K562 (cell line): ENCODE measurements around the gene KRTAP9-8. TPM values are rescaled to one million over a fixed set of nuclear protein-coding genes. Genes with fewer than 3 reads are reported as not detected.

Source experiments
- ATAC-seq: fragments of 200-7000 bp; cut with Tn5 transposase; 3 replicates; pipeline ENCODE4 v1.9.1; 2020; ENCODE audit warnings: moderate library complexity
- BruUV-seq: library from RNA; stranded (reverse); fragments of 400-500 nt; replicated peaks from 2 replicates; lab custom pipeline; 2021; lab: Mats Ljungman, UMichigan
- CTCF ChIA-PET: fragments of 300-600 bp; formaldehyde crosslinking; extraction: SDS; loops from one replicate; lab custom pipeline; 2021; ENCODE audit warnings: low intra/inter-chr PET ratio; lab: Yijun Ruan, JAX
- POLR2A ChIA-PET: fragments of 300-600, 350-650 bp; sonication (Branson Sonifier 250); formaldehyde crosslinking; extraction: SDS; loops from one replicate; lab custom pipeline; 2021; ENCODE audit warnings: antibody characterized with exemption, inconsistent platforms; lab: Yijun Ruan, JAX
- DNase-seq, 4 experiments: peaks; one replicate each; pipeline versions ENCODE4 v3.0.0 to v3.0.0-alpha.2; 2011 to 2018; ENCODE audit warnings: low spot score in 3 of 4, mixed read lengths in 3 of 4; ENCODE audit errors: extremely low read depth in 1 of 4
- FAIRE-seq: peaks from 2 replicates; lab custom pipeline; 2011; peaks lifted over from hg19 to GRCh38; lab: Jason Lieb, UNC
- H2AFZ ChIP-seq: 2 replicates; pipeline ENCODE4 v1.6.0; 2011; ENCODE audit warnings: low read depth, low read length, control low read depth, inconsistent platforms
- H3K27ac ChIP-seq: fragments of 200-600 bp; 3 replicates; pipeline ENCODE4 v1.8.0; 2011; ENCODE audit warnings: low read depth, mild to moderate bottlenecking, control low read depth, inconsistent platforms, low read length, moderate library complexity, mixed read lengths; ENCODE audit errors: extremely low read depth
- H3K27me3 ChIP-seq, 2 experiments: fragments of 300-600 bp in 1 of 2; 2 replicates in 1 of 2; 3 replicates in 1 of 2; pipeline versions ENCODE4 v1.6.0 to v1.8.0; 2011; ENCODE audit warnings: inconsistent platforms in 2 of 2, low read length in 2 of 2, mild to moderate bottlenecking in 1 of 2, mixed read lengths in 1 of 2, moderate library complexity in 1 of 2; ENCODE audit not compliant: control insufficient read depth in 2 of 2, insufficient read depth in 2 of 2
- H3K36me3 ChIP-seq: fragments of 300-600 bp; 3 replicates; pipeline ENCODE4 v1.8.0; 2011; ENCODE audit warnings: mild to moderate bottlenecking, low read length, inconsistent platforms; ENCODE audit not compliant: control insufficient read depth, insufficient read depth
- H3K4me1 ChIP-seq, 2 experiments: fragments of 200-600 bp in 1 of 2; replicated peaks in 1 of 2; 2 replicates in 1 of 2; 3 replicates in 1 of 2; pipeline versions ENCODE4 v1.5.1 to v1.8.0; 2011; ENCODE audit warnings: inconsistent platforms in 2 of 2, low read length in 2 of 2, mild to moderate bottlenecking in 1 of 2, mixed read lengths in 1 of 2, moderate library complexity in 1 of 2; ENCODE audit not compliant: control insufficient read depth in 2 of 2, insufficient read depth in 2 of 2
- H3K4me2 ChIP-seq: 2 replicates; pipeline ENCODE4 v1.6.1; 2011; ENCODE audit warnings: low read length, control low read depth, inconsistent platforms, mixed read lengths; ENCODE audit not compliant: insufficient read depth
- H3K4me3 ChIP-seq: fragments of 200-600 bp; sonication (generic), shearing (Covaris generic); 2 replicates; pipeline ENCODE4 v1.5.1; 2016; ENCODE audit warnings: control low read depth, inconsistent platforms
- H3K79me2 ChIP-seq: fragments of 200-600 bp; 3 replicates; pipeline ENCODE4 v1.8.0; 2011; ENCODE audit warnings: low read length, inconsistent platforms; ENCODE audit not compliant: control insufficient read depth, insufficient read depth
- H3K9ac ChIP-seq, 2 experiments: 2 replicates each; pipeline versions ENCODE4 v1.6.0 to v1.6.1; 2011; ENCODE audit warnings: low read depth in 2 of 2, low read length in 2 of 2, control low read depth in 1 of 2, inconsistent platforms in 1 of 2, mild to moderate bottlenecking in 1 of 2, mixed read lengths in 1 of 2; ENCODE audit not compliant: insufficient read depth in 1 of 2
- H3K9me1 ChIP-seq: one replicate; pipeline ENCODE4 v1.6.0; 2011; ENCODE audit warnings: inconsistent platforms, mild to moderate bottlenecking, low read length, moderate library complexity; ENCODE audit not compliant: control insufficient read depth, insufficient read depth
- H3K9me3 ChIP-seq: replicated peaks from 2 replicates; pipeline ENCODE4 v1.5.1; 2011; ENCODE audit warnings: low read depth, low read length, inconsistent platforms; ENCODE audit not compliant: control insufficient read depth, insufficient read depth
- H4K20me1 ChIP-seq: replicated peaks from 2 replicates; pipeline ENCODE4 v1.6.1; 2011; ENCODE audit warnings: low read length, inconsistent platforms, mixed read lengths; ENCODE audit not compliant: control insufficient read depth, insufficient read depth
- ARHGAP35 ChIP-seq: fragments of 450-650 bp; IDR thresholded peaks from 2 replicates; pipeline ENCODE4 v1.6.1; 2018; ENCODE audit not compliant: partially characterized antibody
- DMBX1 ChIP-seq: fragments of 250-450 bp; sonication (Bioruptor Pico); IDR thresholded peaks from 2 replicates; pipeline ENCODE4 v1.8.0; 2022; ENCODE audit warnings: inconsistent platforms, mild to moderate bottlenecking, moderate library complexity, borderline replicate concordance
- ETS2 ChIP-seq: IDR thresholded peaks from 2 replicates; pipeline ENCODE4 v1.6.1; 2016; ENCODE audit warnings: borderline replicate concordance, missing genetic modification characterization, mild to moderate bottlenecking, moderate library complexity, missing compliant biosample characterization; ENCODE audit not compliant: poor library complexity, severe bottlenecking
- KLF16 ChIP-seq: IDR thresholded peaks from 2 replicates; pipeline ENCODE4 v1.6.1; 2016; ENCODE audit warnings: antibody characterized with exemption
- MAFK ChIP-seq: IDR thresholded peaks from 2 replicates; pipeline ENCODE4 v1.6.1; 2011; ENCODE audit warnings: low read length, improper control_type of control experiment
- NFRKB ChIP-seq: fragments of 450-650 bp; IDR thresholded peaks from 2 replicates; pipeline ENCODE4 v1.6.1; 2016; ENCODE audit warnings: low read depth
- PCBP2 ChIP-seq: fragments of 200-400 bp; formaldehyde crosslinking; IDR thresholded peaks from 2 replicates; pipeline ENCODE4 v1.6.1; 2018; ENCODE audit warnings: low read length, low read depth, mild to moderate bottlenecking, moderate library complexity; ENCODE audit not compliant: poor library complexity, severe bottlenecking
- PHF20 ChIP-seq: fragments of 450-650 bp; IDR thresholded peaks from 2 replicates; pipeline ENCODE4 v1.6.1; 2018; ENCODE audit not compliant: partially characterized antibody
- SAP30 ChIP-seq: fragments of 200-600 bp; sonication (generic); IDR thresholded peaks from 2 replicates; pipeline ENCODE4 v1.6.1; 2012; ENCODE audit warnings: borderline replicate concordance, low read depth, mild to moderate bottlenecking, moderate library complexity, low read length, control low read depth, inconsistent platforms; ENCODE audit not compliant: insufficient read depth, poor library complexity, severe bottlenecking
- ZNF41 ChIP-seq: fragments of 250-450 bp; sonication (Bioruptor Pico); conservative IDR thresholded peaks from 2 replicates; pipeline ENCODE4 v1.4.0; 2020; ENCODE audit warnings: mild to moderate bottlenecking
- ZNF444 ChIP-seq: fragments of 250-450 bp; sonication (Bioruptor Pico); IDR thresholded peaks from 2 replicates; pipeline ENCODE4 v1.4.0; 2020; ENCODE audit warnings: mild to moderate bottlenecking, moderate library complexity
- ZSCAN29 ChIP-seq: fragments of 450-650 bp; IDR thresholded peaks from 2 replicates; pipeline ENCODE4 v1.6.1; 2017
- WGBS: fragments of 100-300 bp; shearing (Covaris generic); methylation state at CpG from one replicate; pipeline ENCODE4 v1.1.6; 2016; ENCODE audit warnings: low coverage, mixed read lengths; ENCODE audit not compliant: insufficient coverage; ENCODE audit errors: missing lambda C conversion rate; 5-methylcytosine and 5-hydroxymethylcytosine counted together
- in situ Hi-C: fragments of 300-500 bp; cut with MboI; formaldehyde crosslinking; loops from 4 replicates; pipeline ENCODE4 v1.15.0; 2018; ENCODE audit warnings: inconsistent platforms, mixed read lengths
- intact Hi-C: fragments of 100-400 bp; cut with micrococcal nuclease; formaldehyde crosslinking; loops from 2 replicates; pipeline ENCODE4 v1.14.2; 2022
- polyA plus RNA-seq, 8 experiments: library from polyadenylated mRNA; depleted of rRNA in 4 of 8; stranded (reverse) in 5 of 8; unstranded in 3 of 8; fragments of >200 nt; fragmentation: Nextera tagmentation in 2 of 8; fragmentation: Illumina TruSeq in 1 of 8; extraction: Ambion mirVana in 2 of 8; extraction: Trizol in 1 of 8; gene quantifications; 2 replicates each; pipeline versions ENCODE4 v1.2.1 to v1.2.3, GENCODE V29; 2011 to 2014; ENCODE audit warnings: inconsistent platforms in 1 of 8, missing spikeins in 1 of 8
- total RNA-seq, 7 experiments: library from RNA; depleted of rRNA in 6 of 7; stranded (reverse); fragments of >200 nt in 6 of 7; fragmentation: Illumina TruSeq in 2 of 7; extraction: Trizol in 2 of 7; gene quantifications; 2 replicates each; pipeline versions ENCODE4 v1.2.1 to v1.2.3, GENCODE V29; 2011 to 2021; ENCODE audit warnings: low replicate concordance in 1 of 7
- TF ChIP-seq, protein P1 (sequence below), 2 experiments: fragments of 450-650 bp; formaldehyde crosslinking in 1 of 2; IDR thresholded peaks; 2 replicates each; pipeline versions ENCODE4 v1.4.0 to v1.6.1; 2014 to 2020; ENCODE audit warnings: mild to moderate bottlenecking in 2 of 2, borderline replicate concordance in 1 of 2, low read depth in 1 of 2
- TF ChIP-seq, protein P2 (sequence below): sonication (generic); formaldehyde crosslinking; IDR thresholded peaks from 2 replicates; pipeline ENCODE4 v1.8.0; 2023; ENCODE audit warnings: mild to moderate bottlenecking, missing genetic modification reagents

Gene KRTAP9-8
- total and polyA plus RNA-seq, 9 of the 15 experiments (the other 6 are each of a cell fraction or from before 2014, with no cell fraction given), result not detected

DNA sequence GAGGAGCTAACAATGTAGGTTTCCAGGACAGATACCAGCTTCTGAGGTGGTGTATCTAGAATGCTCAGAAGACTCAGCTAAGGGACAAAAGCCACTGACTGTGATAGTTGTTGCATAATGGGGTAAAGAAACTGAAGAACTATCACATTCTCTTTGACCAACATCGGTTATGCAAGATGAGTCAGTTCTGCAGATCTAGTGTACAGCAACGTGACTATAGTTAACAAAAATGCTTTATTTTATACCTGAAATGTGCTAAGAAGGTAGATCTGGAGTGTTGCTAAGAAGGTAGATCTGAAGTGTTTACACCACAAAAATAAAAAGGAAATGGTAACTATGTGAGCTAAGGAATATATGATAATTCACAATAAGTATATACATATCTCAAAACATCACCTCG lies 29.9 kb downstream of the KRTAP9-8 start:
- POLR2A ChIA-PET, result no interaction called here
- in situ Hi-C loops (no loop called here), intact Hi-C loops (no loop called here)
- no peak overlapping the region for H3K9ac ChIP-seq
- no peak overlapping the region for H3K27ac ChIP-seq
- ATAC-seq, result no peak
- no TSS peak for BruUV-seq
- H3K79me2 ChIP-seq, result no peaks in the 10 kb centered on the region
- H4K20me1 ChIP-seq, result no peaks in the 10 kb centered on the region
- WGBS, result no CpG with 5 or more reads among the region's 3 CpGs
- no peaks in the 10 kb centered on the region for H3K9me3 ChIP-seq
- H3K4me1 ChIP-seq, result no peaks in the 10 kb centered on the region
- no peaks in the 10 kb centered on the region for H3K36me3 ChIP-seq
- TF ChIP-seq SAP30, result no peak
- TF ChIP-seq, protein P1, sequence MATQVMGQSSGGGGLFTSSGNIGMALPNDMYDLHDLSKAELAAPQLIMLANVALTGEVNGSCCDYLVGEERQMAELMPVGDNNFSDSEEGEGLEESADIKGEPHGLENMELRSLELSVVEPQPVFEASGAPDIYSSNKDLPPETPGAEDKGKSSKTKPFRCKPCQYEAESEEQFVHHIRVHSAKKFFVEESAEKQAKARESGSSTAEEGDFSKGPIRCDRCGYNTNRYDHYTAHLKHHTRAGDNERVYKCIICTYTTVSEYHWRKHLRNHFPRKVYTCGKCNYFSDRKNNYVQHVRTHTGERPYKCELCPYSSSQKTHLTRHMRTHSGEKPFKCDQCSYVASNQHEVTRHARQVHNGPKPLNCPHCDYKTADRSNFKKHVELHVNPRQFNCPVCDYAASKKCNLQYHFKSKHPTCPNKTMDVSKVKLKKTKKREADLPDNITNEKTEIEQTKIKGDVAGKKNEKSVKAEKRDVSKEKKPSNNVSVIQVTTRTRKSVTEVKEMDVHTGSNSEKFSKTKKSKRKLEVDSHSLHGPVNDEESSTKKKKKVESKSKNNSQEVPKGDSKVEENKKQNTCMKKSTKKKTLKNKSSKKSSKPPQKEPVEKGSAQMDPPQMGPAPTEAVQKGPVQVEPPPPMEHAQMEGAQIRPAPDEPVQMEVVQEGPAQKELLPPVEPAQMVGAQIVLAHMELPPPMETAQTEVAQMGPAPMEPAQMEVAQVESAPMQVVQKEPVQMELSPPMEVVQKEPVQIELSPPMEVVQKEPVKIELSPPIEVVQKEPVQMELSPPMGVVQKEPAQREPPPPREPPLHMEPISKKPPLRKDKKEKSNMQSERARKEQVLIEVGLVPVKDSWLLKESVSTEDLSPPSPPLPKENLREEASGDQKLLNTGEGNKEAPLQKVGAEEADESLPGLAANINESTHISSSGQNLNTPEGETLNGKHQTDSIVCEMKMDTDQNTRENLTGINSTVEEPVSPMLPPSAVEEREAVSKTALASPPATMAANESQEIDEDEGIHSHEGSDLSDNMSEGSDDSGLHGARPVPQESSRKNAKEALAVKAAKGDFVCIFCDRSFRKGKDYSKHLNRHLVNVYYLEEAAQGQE (IDR thresholded peaks at IDR 0.05; ENCODE audit: borderline replicate concordance), result no peak
- TF ChIP-seq, protein P1 (CRISPR knock-in tag; IDR thresholded peaks at IDR 0.05; ENCODE audit: low read depth), result no peak
- no peak for TF ChIP-seq ZNF444 (CRISPR knock-in tag)
- TF ChIP-seq NFRKB, result no peak
- TF ChIP-seq PCBP2, result no peak
- TF ChIP-seq ARHGAP35, result no peak
- TF ChIP-seq DMBX1 (CRISPR knock-in tag), result no peak
- TF ChIP-seq KLF16, result no peak
- TF ChIP-seq PHF20, result no peak
- no peak for TF ChIP-seq ETS2 (tag)
- TF ChIP-seq, protein P2, sequence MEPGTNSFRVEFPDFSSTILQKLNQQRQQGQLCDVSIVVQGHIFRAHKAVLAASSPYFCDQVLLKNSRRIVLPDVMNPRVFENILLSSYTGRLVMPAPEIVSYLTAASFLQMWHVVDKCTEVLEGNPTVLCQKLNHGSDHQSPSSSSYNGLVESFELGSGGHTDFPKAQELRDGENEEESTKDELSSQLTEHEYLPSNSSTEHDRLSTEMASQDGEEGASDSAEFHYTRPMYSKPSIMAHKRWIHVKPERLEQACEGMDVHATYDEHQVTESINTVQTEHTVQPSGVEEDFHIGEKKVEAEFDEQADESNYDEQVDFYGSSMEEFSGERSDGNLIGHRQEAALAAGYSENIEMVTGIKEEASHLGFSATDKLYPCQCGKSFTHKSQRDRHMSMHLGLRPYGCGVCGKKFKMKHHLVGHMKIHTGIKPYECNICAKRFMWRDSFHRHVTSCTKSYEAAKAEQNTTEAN (CRISPR knock-in tag), result no peak
- no peak for TF ChIP-seq MAFK
- no peak for TF ChIP-seq ZNF41 (CRISPR knock-in tag)
- TF ChIP-seq ZSCAN29, result no peak
- H2AFZ ChIP-seq, result no peak overlapping the region
- no peaks in the 10 kb centered on the region for H3K27me3 ChIP-seq
- CTCF ChIA-PET, result no interaction called here
- no peak for DNase-seq
- no peak for FAIRE-seq
- no peak overlapping the region for H3K4me2 ChIP-seq
- no peak overlapping the region for H3K4me3 ChIP-seq
- no peaks in the 10 kb centered on the region for H3K9me1 ChIP-seq
